NCI-H128 (cell line): Measurements from ENCODE around the gene NLGN1.

Experiments
- DNase-seq: peaks from one replicate; lab custom pipeline; 2025; ENCODE audit not compliant: unreplicated experiment; lab: John Stamatoyannopoulos, UW

NLGN1 gene

GRCh38 chr3:173706630-173707029 is 309.1 kb downstream of the NLGN1 start:
- DNase-seq = no peak

- no peak for DNase-seq
Measured at GRCh38 chr3:173708191-173708590, 310.6 kb downstream of the NLGN1 start.

- DNase-seq = no peak
Measured at GRCh38 chr3:173709026-173709425, 311.5 kb downstream of the NLGN1 start.

GRCh38 chr3:173711619-173712018 is 314.1 kb downstream of the NLGN1 start:
- DNase-seq = no peak

GRCh38 chr3:173719585-173719984 is 322.0 kb downstream of the NLGN1 start:
- no peak for DNase-seq

- no peak for DNase-seq
Measured at GRCh38 chr3:173725507-173725906, 328.0 kb downstream of the NLGN1 start.

- no peak for DNase-seq
Measured at GRCh38 chr3:173730391-173730790, 332.8 kb downstream of the NLGN1 start.

GRCh38 chr3:173732237-173732636 is 334.7 kb downstream of the NLGN1 start:
- no peak for DNase-seq

- DNase-seq = no peak
Measured at GRCh38 chr3:173733029-173733652, 335.6 kb downstream of the NLGN1 start.

- DNase-seq = no peak
Measured at GRCh38 chr3:173734473-173734872, 336.9 kb downstream of the NLGN1 start.

GRCh38 chr3:173734895-173735294 is 337.4 kb downstream of the NLGN1 start:
- DNase-seq = no peak

GRCh38 chr3:173735841-173736240 is 338.3 kb downstream of the NLGN1 start:
- no peak for DNase-seq

- no peak for DNase-seq
Measured at GRCh38 chr3:173737167-173737808, 339.7 kb downstream of the NLGN1 start.

- DNase-seq = no peak
Measured at GRCh38 chr3:173739726-173740125, 342.2 kb downstream of the NLGN1 start.

GRCh38 chr3:173742491-173742890 is 344.9 kb downstream of the NLGN1 start:
- DNase-seq = no peak

- DNase-seq = no peak
Measured at GRCh38 chr3:173743111-173743510, 345.6 kb downstream of the NLGN1 start.

- no peak for DNase-seq
Measured at GRCh38 chr3:173743516-173743915, 346.0 kb downstream of the NLGN1 start.

GRCh38 chr3:173744479-173744878 is 346.9 kb downstream of the NLGN1 start:
- DNase-seq = no peak

GRCh38 chr3:173744895-173745294 is 347.4 kb downstream of the NLGN1 start:
- DNase-seq = no peak

- DNase-seq = no peak
Measured at GRCh38 chr3:173745952-173746682, 348.6 kb downstream of the NLGN1 start.

GRCh38 chr3:173747427-173747826 is 349.9 kb downstream of the NLGN1 start:
- no peak for DNase-seq

GRCh38 chr3:173748105-173748504 is 350.6 kb downstream of the NLGN1 start:
- DNase-seq = no peak
